ENCODE results near the gene LHFPL3.

The LHFPL3 gene

DNA sequence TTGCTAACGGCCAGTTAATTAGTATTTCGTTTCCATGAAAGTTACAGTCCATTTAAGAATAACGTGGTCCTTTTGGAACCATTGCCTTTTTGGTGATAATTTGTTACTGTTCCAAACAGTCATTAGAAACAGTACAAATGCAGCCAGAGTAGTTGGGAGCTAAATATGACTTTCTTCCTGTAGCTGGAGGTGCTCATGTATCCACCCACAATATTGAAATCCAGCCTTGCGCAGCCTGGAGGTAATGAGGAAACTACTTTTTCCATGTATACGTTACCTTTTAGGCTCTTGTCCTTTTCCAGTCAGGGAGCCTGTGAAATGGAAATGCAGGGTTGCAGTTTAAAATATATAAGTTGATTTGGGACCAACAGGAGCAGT lies 43.6 kb downstream of the LHFPL3 start:
- DNase-seq = no peak

DNA sequence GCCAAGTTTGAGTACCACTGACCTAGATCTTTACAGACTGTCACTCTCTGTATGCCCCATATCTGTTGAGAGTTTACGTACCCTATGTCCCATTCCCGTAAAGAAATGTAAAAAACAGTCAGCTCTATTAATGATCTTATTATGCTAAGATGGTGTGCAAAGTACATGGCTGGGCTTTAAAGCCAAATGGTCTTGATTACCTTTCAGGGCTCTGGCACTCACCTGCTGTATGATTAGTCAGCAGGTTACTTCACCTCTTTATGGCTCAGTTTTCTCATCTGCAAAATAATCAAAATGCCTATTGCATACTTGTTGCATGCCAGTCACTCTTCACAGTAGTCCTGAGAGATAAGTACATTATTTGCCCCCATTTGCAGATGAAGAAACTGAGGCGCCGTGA lies 54.2 kb downstream of the LHFPL3 start:
- no peak for DNase-seq

DNA sequence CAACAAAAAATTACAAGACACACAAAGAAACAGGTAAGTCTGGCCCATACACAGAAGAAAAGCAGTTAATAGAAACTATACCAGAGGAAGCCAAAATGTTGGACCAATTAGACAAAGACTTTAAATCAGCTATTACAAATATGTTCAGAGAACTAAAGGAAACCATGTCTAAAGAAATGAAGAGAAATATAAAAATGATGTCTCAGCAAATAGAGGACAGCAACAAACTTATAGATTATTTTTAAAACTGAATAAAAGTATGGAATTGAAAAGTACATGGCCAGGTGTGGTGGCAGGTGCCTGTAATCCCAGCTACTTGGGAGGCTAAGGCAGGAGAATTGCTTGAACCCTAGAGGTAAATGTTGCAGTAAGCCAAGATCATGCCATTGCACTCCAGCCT lies 58.5 kb downstream of the LHFPL3 start:
- DNase-seq = no peak

DNA sequence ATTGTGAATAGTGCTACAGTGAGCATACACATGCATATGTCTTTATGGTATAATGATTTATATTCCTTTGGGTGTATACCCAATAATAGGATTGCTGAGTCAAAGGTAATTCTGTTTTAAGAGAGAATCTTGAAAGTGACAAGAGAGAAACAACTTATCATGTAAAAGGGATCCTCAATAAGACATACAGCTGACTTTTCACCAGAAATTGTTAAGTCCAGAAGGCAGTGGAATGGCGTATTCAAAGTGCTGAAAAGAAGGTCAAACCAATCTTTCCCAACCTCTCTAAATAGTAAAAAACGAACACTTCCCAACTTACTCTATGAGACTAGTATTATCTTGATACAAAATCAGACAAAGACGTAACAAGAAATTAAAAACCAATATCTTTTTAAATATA lies 59.8 kb downstream of the LHFPL3 start:
- DNase-seq = no peak

DNA sequence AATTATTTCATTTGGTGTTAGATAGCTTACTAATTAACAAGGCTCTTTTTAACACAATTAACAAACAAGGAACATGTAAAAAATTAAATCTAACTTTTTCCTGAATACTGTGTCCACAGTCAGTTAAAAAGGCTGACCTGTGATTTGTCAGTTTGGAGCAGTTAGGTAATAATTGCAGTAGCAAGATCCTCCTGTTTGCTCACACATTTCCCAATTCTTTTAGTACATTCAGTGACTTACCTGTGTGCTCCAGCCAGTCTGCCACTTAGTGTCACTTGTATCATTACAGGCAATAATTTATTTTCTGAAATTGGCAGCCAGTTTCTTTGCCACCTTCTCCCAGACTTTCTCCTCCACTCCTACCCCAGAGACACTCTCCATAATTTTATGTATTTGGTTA lies 66.8 kb downstream of the LHFPL3 start:
- no peak for DNase-seq

DNA sequence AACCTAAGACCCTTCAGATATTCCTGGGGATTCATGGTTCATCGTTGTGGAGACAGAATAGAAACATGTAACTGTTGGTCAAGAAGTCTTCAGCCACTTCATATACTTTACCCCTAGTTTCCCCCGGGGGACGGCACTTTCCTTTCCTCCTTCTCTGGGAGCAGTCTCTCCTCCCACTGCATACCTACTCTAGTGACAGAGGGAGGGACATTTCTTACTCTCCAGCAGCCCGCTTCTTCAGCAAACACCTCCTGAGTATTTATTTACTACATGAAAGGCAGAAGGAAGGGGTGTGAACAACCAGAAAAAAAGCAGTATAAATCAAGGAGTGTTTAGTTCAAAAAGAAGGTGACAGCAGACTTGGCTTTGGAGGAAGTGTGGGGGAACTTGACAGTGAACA lies 69.0 kb downstream of the LHFPL3 start:
- DNase-seq = no peak

DNA sequence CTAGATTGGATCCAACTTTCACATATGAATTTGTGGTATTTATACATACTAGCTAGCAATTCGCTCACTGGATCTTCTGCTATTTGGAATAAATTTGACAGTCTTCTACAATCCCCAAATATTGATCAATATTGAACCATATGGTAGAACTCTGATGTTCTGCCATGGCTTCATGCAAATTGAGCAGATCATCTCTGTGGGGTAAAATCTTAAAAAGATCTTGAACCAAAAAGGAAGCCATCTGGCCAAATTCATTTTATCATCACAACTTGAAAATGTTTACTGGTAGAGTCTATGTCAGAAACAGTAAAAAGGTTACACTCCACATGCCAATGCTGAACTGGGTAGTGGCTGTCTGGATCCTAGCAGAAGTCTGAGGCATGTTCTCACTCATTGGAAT lies 80.0 kb downstream of the LHFPL3 start:
- no peak for DNase-seq

DNA sequence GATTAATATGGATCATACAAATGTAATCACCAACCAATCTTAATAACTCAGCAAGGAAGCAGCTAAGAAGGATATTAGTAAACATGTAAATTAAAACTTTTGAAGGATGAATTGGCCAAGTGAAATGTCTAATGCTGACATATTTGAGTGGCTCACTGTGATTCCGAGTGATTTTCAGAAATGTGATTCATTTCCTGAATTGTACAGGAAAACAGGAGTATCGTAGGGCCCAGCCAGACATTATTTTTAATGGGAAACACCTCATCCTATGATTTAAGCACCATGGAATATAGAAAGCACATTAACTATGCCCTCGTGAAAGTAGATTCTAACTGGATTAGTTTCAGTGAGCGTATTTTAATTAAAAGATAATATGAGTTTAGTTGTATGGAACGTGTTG lies 82.3 kb downstream of the LHFPL3 start:
- no peak for DNase-seq

DNA sequence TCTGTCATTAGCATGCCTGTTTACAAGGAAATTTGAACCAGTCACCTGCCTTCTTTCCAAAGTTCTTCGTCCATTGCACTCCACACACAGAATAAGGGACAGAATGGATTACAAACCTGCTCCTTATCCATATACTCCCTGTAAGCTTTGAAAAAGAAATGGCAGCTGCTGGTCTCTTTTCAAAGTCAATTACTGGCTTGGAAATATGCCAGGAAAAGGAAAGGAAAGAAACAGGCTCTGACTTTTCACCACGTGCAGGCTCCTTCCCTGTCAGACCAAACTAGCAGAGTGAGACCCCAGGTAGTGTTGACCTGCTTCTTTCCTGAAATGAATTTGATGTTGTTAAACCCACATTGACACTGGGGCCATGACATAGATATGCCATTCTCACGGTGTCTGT lies 84.5 kb downstream of the LHFPL3 start:
- no peak for DNase-seq

DNA sequence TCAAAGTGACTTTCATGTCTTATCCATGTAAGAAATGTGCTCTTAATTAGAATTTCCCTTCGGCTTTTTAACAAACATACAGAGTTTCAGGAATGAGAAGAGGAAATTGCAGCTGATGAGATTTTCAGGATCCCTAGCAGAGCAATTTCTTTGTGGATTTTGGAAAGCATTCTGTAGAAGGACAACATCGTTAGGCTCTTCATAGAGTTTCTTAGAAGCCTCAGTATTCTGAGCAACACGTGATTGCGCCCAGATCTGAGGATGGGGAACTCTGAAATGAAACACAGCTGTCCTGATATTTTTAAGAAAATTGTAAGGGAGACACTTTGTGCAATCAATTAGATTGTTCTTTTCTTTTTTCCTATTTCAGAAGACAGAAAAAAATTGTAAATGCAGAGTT lies 85.8 kb downstream of the LHFPL3 start:
- DNase-seq = no peak

DNA sequence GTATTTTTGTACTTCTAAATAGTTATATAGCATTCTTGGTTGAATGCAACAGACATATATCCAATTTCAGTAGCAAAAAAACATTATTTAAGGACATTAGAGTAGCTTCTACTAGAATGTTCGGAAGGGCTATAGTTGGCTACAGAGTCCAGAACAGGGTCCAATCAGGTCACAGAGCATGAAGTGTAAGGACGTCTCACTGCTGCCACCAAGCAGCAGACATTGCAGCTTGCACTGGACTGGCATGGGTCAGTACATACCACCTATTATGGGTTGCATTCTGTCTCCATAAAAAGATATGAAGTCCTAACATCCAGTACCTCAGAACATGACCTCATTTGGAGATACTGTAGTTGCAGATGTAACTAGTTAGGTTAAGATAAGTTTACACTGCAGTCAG lies 87.3 kb downstream of the LHFPL3 start:
- no peak for DNase-seq

DNA sequence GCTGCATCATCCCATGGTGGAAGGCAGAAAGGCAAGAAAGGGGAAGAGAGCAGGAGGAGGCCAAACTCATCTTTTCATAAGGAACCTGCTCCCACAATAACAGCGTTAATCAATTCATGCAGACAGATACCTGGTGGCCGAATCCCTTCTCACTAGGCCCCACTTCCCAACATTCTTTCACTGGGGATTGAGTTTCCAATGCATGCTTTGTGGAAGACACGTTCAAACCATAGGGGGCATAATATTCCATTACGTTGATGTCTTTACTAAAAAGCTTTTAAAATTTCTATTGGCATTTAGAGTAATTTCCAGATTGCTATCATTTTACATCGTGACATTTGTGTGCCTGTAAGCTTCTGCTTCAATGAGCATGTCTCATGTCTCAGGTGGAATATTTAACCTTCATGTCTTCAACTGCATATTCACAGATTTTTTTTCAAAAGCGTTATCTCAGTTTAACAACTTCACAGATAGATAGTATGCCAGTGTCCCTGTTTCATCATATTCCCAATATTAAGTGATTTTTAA lies 88.5 kb downstream of the LHFPL3 start:
- no peak for DNase-seq

DNA sequence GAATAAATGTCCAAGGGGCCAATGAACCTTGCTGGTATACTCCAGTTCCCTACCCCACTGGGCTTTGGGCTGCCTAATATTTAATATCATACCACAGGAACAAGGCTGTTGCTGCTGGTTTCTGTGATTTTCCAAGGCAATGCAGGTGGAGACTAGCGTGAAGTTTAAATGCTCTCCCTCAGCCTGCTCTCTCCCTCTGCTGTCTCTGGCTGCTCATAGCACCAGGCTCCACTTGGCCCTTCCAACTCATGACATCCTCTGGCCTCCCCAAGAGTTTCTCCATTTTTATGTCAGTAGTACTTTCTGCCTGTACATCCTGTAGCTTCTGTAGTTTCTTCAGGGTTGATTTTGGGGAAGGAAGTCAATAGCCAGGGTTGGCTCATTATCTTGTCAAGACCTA lies 103.5 kb downstream of the LHFPL3 start:
- no peak for DNase-seq

DNA sequence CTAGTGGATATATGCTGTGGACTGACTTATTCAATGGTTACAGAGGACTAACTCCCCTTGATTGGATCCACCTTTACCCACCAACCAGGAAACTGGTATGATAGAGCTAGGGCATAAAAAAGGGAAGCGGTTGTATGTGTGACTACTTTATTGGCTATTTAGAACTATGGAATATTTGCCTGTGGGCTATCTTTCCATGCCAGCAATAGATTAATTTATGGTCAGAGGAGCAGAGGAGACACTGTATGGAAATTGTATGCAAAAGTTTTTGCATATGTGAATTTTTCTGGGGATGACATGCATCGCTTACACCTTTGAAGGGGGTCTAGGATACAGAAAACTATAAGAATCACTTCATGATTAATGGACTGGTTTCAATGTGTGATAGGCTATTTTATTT lies 105.7 kb downstream of the LHFPL3 start:
- peak; percentile 99 for DNase-seq

DNA sequence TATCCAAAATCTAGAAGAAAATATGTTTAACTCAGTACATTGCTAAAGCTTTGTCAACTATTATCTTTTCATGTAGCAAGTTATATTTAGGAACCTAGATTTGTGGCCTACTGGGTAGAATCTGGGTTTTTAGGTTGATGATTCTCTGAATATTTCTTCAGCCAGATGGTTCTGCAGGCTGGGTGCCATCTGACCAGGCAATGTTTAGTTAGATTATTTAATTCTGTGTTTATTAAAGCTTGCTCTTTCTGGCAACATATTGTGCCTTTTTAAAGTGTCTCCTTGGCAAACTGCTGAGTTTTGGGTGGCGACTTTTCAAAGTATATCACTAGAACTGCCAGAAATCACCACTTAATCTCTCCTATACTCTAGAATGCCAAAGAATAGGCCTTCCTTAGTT lies 114.1 kb downstream of the LHFPL3 start:
- no peak for DNase-seq

DNA sequence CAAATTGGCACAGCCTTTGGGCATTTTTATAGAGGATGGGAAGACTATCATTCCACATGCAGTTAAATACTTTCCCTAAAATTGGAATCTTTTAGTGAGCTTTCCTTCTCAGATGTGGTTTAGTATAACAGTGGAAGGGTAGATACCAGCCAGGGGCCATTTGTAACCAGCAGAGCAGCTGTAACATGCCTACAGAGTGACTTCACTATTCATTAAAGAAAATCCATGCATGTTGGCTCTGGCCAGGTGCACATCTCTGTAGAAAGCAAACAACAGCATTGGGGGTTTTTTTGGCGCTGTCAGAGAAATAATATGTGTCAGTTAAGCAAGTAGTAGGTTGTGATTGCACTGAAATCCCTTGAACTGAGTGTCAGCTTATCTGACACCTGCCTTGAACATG lies 115.6 kb downstream of the LHFPL3 start:
- no peak for DNase-seq

DNA sequence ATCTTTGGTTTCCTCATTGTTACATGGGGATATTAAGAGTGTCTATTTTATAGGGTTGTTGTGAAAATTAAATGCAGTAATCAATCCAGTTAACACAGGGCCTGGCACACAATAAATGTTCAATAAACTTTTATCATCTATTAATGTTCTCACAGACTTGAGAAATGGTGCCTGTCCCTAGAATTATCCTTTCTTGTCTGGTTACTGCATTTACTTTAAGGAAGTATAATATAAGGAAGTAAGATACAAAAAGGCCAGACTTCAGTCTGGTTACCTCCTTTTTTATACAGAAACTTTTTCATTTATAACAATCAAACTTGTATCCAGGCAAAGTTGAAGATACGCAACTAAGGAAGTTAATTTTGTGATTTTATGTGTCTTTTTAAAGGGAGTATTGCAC lies 117.0 kb downstream of the LHFPL3 start:
- DNase-seq = no peak

DNA sequence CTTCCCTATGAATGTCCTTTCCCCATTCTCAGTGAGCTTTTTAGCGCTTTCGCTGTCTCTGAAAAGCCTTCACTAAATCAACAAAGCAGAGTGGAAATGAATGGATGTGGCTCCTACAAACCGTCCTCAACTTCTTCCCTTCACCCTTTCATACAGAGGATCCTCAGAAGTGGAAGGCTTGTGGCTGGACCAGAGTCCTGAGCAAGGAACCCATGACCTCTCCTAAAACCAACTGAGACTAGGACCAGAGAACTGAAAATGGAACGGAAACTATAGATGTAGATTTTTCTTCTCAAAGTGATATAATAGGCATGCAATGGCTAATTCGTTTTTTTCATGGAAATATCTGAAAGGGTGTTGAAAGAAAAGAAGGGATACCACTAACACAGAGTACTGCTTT lies 122.5 kb downstream of the LHFPL3 start:
- no peak for DNase-seq

DNA sequence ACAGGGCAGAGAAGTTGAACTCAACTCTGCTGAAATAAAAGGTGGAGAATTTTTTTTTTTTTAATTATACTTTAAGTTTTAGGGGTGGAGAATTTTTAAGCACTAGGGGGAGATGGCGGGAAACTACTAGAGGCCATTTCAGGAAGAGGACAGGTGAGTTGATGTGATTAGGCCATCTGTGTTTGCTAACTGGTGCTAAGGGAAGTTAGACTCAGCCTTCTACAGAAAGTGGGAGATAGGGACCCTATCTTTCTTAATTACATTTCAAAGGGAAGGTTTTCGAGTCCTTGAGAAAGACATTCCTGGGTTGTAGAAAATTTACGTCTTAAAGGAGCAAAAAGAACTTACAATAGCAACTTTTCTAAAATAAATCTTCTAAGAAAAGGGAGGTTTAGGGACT lies 124.8 kb downstream of the LHFPL3 start:
- no peak for DNase-seq

DNA sequence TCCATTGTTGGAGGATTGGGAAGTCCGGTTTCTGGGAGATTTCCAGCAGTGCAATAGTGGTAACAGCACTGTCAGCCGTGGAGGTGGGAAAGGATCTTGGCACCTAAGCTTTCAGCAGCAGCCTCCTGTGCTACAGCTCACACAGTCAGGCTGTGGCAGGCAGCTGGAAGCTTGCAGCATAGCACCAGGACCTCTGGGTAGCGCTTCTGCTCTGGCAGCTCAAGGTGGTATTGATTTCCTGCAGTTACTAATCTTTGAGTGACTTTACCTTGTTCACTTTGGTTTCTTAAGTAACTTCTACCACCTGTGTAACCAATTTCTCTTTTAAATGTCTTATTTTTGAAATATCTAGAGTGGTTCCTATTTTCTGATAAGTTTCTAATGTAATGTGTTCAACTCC lies 130.5 kb downstream of the LHFPL3 start:
- DNase-seq = no peak

DNA sequence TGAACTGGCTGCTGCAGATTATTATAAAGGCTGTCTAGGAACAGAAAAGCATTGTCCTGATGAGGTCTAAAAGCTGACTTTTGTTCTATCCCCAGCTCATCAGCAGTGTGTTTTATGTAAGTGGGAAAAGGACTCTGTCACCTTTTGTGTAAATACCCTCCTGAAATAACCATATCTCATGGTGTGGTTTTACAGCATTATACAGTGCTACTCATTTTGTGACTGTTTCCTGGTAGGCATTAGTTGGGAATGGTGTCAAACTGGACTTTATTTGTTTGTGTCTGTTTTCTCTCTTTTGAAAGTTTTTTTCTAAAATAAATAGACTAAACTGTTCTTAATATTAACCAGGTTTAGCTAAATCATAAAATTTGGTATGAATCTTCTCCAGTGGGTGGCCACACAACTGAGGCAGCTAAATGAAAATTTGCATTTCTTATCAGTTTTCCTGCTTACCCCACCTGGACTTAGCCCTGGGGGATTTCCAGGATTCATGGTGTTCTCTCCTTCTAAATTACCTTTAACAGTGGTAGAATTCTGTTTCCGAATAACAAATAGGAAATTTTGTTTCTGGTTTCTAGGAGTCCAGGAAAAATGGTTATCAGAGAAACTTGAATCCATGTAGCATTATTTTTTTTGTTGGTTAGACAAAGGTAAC lies 140.9 kb downstream of the LHFPL3 start:
- DNase-seq = no peak

DNA sequence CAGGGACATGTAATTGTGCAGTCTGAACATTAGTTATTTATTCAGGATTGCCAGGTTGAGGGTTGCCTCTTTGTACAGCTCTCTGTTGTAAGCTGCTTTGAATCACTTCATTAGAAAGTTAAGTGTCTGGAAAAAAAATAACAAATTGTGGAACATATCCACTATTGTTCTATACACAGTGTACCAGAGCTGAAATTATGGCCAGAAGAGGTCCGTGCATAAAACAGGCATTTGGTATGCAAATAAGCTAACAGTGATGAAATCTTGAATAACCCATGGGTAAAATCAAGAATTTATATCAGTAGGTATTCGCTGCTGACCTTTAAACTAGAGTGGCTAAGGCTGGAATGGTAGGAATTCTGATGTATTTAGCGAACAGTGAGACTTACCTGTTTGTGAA lies 152.1 kb downstream of the LHFPL3 start:
- DNase-seq = peak; percentile 59

DNA sequence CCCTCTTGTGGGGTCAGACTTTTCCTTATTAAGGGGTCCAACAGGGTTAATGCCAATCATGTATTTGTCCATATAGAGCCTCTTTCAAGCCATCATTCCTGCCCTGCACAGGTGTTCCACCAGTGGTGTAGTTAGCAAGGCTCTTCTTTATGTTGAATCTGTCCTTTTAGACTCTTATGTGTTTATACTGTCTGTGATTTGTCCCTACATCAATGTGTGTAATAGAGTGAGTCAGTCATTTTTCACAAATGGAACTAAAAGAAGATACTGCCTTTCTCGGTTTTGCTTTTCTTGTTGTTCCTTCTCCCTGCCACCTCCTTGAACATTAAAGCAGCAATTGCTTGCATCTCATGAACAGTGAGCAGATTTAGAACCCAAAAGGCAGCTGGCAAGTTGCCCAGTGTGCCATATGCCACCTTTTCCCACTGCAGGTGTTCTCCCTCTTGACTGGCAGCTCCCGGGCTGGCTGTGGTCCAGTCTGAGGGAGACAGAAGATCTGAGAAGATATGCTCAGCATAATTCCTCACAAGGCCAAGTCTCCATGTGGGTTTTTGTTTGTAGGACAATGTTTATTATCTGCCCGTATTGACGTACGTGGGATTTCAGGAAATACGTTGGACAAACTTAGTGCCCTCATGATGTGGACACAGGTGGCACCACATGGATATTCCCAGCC lies 154.1 kb downstream of the LHFPL3 start:
- DNase-seq = no peak

DNA sequence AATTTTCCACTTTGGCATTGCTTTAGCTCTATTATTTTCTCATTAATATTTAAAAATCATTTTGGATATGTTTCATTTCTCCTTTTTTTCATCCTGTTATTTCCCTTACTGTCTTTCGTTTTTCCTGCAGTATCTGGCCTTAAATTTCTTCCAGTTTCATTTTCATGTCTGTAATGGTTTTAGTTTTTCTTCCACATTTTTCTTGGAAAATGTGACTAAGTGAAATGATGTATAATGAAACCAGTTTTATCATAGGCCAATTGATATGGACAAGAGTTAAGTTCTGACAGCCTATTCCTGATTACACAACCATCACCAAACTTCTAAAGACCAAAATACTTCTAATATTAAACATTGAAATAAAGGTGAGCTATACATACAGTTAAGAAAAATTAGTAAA lies 158.5 kb downstream of the LHFPL3 start:
- no peak for DNase-seq

DNA sequence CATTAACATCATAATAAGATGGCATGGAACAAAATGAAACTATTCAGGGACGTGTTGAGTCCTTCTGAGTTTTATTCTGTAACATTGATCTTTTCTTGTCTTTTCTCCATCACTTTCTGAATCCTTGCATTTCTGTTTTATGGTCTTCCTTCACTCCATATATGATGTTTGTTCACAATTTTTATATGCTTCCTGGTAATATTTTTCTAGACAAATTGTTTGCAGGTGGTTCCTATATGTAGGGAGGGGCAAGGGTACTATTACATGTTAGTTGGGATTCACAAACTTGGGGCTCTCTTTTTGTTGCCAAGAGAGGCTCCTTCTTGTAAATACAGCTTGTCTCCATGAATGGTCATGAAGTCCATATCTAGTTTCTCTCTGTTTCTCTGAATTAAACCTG lies 159.2 kb downstream of the LHFPL3 start:
- DNase-seq = no peak

Data from NCI-H526 treated with DMSO at 0.1 percent for 48 hours (cell line).